Hepatic stellate cell (primary cell): ENCODE data around the gene ZNF662.
"Not testable (repeated sequence)": the region's sequence is repeated elsewhere in the genome, so short reads cannot be mapped to it uniquely, and the experiment has no call there.

Experiments
- DNase-seq: peaks from one replicate; pipeline ENCODE4 v3.0.0; 2011; ENCODE audit warnings: low spot score

The ZNF662 gene

DNA sequence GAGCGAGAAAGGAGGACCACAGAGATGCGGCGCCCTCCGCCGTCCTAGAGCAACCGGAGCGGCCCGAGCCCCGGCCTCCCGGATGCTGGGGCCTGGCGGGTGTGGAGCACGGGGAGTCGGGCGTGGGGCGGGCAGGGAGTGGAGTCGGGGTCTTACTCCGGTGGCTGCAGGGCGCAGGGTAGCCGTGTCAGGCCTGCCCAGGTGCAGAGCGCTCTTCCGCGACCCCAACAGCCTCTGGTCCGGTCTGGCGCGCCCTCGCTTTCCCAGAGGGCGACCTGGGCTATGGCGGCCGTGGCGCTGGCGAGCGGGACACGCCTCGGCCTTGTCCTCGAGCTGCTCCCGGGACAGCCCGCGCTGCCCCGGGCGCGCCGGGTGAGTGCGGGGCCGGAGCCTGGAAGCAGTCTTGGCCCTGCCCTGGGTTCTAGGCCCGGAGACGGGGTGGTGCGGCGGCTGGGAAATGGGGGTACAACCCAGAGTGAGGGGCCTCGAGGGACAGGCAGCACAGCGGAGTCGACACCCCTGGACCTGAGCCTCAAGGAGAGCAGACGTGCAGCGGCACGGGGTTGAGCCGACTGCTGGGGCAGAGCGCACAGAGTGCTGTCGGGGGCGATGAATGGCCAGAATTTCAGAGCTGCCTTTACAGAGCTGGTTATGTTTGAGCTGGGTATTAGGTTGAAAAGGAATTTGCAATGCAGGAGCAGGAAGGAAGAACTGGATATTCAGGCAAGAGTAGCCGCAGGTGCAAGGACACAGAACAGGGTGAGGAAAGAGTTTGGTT lies at the start of gene ZNF662:
ZNF662 (plus strand) TSS at position 73 of the 778 bp plus-strand sequence. CDS start 1,973 bp downstream, outside the sequence.
- peak; percentile 46 for DNase-seq

DNA sequence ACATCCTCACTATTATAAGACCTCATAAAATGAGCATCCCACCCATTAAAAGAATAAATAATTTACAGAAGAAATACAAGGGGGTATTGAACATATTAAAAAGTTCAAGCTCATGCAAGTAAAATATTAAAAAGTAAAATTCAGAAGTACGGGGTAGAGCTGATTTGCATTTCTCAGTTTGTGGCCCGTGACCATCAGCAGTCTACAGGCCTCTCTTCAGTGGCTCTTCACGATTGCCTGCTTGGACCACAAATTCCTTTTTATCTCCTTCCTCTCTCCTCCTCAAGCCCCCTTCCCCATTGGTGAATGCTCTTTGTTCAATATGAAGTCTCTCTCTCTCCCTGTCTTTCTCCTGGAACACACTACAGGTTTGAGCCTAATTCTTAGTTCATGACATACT lies 49.4 kb upstream of the ZNF662 start:
- DNase-seq: no peak

GRCh38 chr3:42864321-42864950 lies 41.5 kb upstream of the ZNF662 start:
- no peak for DNase-seq

- no peak for DNase-seq
Observed at GRCh38 chr3:42865256-42865655, 40.7 kb upstream of the ZNF662 start.

DNA sequence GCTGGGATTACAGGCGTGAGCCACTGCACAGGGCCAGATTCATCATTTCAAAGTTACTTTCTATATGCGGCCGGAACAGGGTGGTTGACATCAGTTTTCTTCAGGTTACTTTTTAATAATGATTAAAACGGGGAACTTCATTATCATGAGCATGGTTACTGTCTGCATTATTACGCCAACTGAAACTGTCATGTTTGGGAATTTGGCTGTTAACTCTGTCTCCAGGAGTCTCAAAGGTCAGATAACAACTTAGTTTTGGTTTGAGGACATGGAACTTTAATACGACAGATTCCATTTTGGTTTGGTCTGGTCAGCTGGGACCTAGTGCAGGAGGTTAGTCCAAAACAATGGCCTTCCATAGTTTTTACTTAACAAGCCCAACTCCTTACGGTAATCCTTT lies 38.8 kb upstream of the ZNF662 start:
- no peak for DNase-seq

DNA sequence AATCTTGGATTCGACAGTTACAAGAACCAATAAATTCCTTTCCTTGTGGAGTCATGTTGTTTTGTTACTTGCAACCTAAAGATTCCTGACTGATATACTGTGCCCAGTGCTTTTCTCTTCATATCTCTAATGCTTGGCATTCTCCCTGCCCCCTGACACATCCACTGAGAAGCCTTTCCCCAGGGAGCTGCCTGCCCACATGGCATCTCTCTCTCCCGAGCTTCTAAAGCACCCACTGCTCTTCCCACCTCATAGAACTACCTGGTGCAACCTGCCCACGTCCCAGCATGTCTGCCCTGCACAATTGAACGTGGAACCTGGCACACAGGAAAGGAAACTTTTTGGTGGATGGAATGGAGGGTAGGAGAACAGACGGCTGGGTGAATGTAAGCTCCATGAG lies 37.1 kb upstream of the ZNF662 start:
- no peak for DNase-seq

GRCh38 chr3:42871592-42872196 lies 34.2 kb upstream of the ZNF662 start:
- no peak for DNase-seq

GRCh38 chr3:42872718-42873117 lies 33.2 kb upstream of the ZNF662 start:
- DNase-seq: no peak

GRCh38 chr3:42873221-42873982 lies 32.5 kb upstream of the ZNF662 start:
- no peak for DNase-seq

- DNase-seq: no peak
Observed at GRCh38 chr3:42874749-42875148, 31.2 kb upstream of the ZNF662 start.

GRCh38 chr3:42875325-42876151 lies 30.4 kb upstream of the ZNF662 start, which contains the start of gene CYP8B1:
Gene CYP8B1 (minus strand): TSS chr3:42875879. CDS start chr3:42875816, 63 bp downstream.
- DNase-seq: no peak

DNA sequence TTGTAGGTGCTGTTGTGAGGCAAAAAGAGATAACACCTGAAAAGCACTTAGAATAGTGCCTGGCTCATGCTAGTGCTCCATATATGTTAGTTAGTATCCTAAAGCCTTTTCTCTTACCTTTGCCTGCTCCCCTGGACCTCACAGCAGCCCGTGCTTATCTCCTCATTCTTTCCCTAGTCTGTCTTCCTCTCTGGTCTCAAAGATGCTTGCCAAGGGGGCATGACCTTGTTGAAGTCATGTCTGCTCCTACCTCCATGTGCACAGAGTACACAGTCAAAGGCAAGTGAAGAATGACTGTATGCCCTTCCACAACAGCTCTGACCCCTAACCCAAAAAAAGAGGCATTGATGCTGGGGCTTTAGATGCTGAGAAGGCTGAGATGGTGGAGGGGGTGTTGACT lies 29.5 kb upstream of the ZNF662 start:
- no peak for DNase-seq

DNA sequence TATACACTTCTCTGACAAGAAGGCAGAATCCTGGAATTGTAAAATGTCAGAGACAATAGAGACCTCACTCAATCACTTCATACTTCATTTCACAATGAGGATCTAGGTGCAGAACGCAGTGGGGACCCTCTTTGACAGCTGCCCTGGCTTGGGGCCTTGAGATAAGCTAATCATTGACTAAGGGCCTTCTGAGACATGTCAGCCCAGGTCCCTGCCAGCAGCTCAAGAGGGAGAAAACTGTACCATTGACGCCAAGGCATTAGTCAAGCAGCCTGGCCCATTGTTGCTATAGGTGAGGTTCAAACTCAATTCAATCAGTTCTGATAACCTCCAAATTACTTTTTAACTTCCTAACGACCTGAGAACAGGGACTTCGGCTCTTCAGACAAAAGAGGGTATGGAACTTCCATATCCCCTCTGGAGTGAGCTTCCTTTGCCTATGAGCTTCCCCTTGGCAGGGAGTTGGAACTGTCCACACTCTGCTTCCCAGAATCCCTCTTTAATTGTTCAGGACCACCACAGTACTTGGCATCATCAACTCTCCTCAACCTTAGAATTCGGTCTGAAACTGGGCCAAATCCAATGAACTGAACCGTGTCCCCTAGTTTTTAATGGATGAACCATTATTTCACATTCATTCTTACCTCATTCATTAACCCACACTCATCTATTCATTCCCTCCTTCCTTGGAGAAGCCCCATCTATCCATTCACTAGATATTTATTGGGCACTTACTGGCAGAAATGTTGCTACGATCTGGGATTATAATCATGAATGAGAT lies 28.8 kb upstream of the ZNF662 start:
- DNase-seq: no peak

DNA sequence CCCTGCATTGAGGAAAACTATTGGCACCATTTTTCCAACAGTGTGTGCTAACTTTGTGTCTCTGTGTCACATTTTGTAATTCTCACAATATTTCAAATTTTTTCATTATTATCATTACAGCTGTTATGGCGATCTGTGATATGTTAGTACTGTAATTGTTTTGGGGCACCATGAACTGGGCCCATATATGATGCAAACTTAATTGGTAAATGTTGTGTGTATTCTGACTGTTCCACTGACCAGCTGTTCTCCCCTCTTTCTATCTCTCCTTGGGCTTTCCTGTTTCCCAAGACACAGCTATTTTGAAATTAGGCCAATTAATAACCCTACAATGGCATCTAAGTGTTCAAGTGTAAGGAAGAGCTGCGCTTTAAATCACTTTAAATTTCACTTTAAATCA lies 28.1 kb upstream of the ZNF662 start:
- DNase-seq: no peak

- DNase-seq: no peak
Observed at GRCh38 chr3:42880183-42880582, 25.8 kb upstream of the ZNF662 start.

DNA sequence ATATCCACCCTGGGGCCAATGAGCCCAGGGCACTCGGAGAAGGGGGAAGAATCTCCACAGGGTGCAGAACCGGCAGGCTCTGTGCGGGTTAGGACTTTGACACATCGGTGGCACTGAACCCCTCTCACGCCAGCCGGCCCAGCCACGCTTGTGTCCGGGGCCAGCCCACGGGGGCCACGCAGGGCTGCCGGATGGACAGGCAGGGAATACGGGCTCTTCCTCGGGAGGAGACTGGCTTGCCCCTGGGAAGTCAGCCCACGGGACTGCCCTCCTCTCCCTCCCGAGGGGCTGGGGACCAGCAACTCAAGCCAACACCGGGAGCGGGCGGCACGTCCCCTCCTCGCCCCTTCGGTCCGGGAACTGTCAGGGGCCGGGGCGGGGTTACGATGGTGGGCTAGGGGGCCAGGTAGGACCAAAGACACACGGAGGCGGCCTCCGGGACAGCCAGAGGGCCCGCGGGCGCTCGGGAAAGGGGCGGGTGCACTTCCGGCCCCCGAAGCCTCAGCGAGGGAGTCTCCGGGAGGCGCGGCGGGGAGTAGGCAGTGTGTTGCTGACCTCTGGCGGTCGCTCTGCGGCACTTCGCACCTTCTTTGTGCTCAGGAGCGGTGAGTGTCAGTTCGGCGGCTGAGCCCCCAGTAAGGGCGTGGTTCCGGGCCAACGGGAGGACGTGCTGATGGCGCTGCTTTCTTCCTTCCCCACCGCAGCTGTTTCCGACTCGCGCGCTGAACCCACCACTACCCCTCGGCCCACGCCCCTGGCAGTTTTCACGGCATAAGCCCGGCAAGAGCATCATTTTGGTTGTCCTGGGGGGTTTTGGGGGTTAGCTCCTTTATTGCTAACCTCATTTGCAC lies 25.1 kb upstream of the ZNF662 start:
- peak; percentile 86 for DNase-seq

GRCh38 chr3:42883251-42883930 lies 22.6 kb upstream of the ZNF662 start:
- DNase-seq: not testable (repeated sequence)

DNA sequence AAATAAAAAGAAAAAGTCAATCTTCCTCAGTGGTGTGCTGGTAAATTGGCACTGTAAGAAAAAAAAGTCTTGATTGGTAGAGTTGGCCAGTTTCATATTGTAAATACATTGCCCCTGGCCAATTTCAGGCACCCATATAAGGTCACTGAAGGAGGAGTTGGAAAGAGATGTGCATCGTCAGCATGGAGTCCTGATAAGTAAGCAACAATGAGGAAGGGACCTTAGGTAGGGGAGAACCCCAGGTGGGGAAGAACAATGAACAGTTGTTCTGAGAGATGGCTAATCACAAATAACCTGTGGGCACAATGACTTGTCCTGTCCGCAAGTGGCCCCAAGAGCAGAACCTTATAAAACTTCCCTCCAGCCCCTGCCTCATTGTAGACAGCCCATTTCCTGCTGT lies 21.6 kb upstream of the ZNF662 start:
- no peak for DNase-seq

- no peak for DNase-seq
Observed at GRCh38 chr3:42886294-42886822, 19.6 kb upstream of the ZNF662 start.
